ENCODE measurements around the gene PIEZO1.
"Not testable (repeated sequence)": the region's sequence is repeated elsewhere in the genome, so short reads cannot be mapped to it uniquely, and the experiment has no call there.

Gene PIEZO1, protein sequence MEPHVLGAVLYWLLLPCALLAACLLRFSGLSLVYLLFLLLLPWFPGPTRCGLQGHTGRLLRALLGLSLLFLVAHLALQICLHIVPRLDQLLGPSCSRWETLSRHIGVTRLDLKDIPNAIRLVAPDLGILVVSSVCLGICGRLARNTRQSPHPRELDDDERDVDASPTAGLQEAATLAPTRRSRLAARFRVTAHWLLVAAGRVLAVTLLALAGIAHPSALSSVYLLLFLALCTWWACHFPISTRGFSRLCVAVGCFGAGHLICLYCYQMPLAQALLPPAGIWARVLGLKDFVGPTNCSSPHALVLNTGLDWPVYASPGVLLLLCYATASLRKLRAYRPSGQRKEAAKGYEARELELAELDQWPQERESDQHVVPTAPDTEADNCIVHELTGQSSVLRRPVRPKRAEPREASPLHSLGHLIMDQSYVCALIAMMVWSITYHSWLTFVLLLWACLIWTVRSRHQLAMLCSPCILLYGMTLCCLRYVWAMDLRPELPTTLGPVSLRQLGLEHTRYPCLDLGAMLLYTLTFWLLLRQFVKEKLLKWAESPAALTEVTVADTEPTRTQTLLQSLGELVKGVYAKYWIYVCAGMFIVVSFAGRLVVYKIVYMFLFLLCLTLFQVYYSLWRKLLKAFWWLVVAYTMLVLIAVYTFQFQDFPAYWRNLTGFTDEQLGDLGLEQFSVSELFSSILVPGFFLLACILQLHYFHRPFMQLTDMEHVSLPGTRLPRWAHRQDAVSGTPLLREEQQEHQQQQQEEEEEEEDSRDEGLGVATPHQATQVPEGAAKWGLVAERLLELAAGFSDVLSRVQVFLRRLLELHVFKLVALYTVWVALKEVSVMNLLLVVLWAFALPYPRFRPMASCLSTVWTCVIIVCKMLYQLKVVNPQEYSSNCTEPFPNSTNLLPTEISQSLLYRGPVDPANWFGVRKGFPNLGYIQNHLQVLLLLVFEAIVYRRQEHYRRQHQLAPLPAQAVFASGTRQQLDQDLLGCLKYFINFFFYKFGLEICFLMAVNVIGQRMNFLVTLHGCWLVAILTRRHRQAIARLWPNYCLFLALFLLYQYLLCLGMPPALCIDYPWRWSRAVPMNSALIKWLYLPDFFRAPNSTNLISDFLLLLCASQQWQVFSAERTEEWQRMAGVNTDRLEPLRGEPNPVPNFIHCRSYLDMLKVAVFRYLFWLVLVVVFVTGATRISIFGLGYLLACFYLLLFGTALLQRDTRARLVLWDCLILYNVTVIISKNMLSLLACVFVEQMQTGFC (N-terminal part only)

DNA sequence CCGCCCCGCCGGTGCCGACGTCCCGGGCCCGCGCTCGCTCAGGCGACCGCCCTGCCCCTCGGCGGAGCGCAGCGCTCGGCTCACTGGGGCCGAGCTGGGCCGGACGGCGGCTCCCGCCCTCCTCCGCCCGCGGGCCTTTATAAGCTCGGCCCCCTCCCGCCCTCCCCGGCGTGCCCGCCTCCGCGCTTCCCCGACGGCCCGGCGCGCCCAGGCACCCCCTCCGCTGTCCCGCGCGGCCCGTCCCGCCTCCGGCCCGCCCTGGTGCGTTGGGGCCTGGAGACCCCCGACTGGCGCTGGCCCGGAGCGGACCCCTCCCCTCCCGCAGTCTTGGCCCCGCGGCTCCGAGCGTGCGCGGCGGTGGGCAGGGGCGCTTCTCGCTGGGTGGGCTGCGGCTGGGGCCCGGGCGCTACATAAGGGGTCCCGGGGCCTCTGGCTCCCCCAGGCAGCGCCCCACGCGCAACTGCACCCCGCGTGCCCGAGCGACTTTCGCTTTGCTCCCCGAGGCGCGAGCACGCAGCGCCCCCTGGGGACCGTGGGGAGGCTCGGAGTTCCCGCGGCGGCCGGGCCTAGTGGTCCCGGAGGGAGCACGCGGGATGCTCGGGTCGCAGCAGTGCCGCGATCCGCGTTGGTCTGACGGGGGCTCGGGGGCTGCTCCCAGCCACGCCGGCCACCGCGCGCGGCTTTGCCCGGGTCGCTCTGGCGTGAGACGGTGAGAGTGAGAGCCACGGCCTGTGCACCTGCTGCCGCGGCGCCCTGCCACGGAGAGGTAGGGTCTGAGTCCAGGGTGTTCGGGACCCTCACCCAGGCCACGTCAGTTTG is at the start of gene PIEZO1:
Gene PIEZO1 (minus strand): TSS at position 115 of the 819 bp plus-strand sequence. CDS start 256 bp downstream, outside the sequence.
- DNase-seq, result no peak

DNA sequence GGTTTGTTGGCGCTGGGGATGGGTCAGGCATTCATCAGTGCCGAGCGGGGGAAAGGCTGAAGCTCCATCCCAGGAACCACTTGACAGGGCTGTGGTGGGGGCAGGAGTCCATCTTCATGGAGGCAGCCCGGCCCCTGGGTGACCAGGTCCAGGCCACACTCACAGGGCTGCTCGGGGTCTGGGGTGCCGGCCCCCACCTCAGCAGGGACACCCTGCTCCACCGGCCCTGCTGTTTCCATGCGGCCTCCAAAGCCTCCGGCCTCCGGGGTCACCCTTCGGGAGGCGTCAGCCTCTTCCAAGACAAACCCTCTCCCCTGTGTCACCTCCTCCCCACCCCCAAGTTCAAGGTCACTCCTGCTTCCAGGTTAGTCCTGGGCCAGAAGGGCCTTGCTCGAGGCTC is 49.6 kb upstream of the PIEZO1 start:
- no peak for DNase-seq

DNA sequence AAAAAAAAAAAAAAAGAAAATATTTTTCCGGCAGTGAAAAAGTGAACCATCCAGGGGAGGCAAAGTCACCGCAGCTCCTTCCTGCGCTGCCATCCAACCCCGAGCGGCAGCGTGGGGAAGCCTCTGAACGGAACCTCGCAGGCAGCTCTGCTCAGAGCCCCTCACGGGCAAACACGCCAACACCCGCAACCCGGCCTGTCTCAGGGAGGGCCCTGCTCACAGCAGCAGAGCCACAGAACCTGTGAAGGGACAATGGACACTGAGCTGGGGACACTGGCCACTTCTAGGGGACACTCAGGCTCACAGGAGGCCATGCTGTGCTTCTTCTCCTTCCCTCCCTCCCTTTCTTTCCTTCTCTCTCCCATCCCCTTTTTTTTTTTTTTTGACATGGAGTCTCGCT is 48.1 kb upstream of the PIEZO1 start:
- no peak for DNase-seq

DNA sequence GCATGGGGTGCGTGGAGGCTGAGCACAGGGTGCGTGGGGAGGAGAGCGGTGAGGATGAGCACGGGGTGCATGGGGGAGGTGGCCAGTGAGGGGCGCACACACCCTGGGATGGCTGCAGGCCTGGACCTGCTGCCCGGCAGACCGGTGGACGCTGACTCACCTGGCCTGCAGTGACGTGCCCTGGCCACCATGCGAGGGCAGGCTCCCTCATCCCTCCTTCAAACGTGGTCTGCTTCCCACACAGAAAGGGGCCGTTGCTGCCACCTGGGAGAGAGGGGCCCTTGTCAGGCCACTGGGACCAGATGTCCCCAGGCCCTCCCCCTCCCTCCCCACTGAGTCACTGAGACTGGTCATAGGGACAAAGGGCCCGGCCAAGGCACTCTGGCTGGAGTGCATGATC is 46.8 kb upstream of the PIEZO1 start:
- DNase-seq, result no peak

DNA sequence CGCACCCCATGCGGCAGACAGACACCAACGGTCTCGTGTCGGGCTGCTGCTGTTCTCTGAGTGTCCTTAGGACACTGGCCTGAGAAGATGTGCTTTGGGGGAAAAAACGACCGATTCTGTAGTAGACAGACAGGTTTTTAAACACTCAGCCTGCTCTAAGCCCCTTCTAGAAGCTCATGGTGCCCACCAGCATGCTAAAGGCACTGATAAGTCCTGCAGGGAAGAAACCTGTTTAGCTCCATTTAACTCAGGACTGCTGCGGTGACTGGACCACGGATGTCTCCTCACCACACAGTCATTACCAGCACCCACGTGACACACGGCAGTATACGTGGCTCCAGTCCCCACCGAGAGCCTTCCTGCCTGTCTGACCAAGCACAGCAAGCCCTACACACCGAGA is 45.8 kb upstream of the PIEZO1 start:
- no peak for DNase-seq

DNA sequence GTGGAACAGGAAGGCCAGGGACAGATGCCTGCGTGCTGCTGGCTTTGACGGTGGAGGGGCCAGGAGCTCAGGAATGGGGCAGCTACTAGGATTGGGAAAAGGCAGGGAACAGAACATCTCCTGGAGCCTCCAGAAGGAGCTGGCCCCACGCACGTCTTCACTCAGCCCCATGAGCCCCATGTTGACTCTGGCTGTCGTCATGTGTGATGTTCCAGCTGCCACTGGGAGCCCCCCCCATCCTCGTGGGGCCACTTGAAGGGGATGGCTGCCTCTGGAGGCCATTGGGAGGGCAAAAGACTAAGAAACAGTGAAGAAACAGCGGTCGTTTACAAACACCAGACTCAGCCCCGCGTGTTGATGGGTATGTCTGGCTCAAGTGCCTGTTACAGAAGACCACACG is 45.2 kb upstream of the PIEZO1 start:
- no peak for DNase-seq

DNA sequence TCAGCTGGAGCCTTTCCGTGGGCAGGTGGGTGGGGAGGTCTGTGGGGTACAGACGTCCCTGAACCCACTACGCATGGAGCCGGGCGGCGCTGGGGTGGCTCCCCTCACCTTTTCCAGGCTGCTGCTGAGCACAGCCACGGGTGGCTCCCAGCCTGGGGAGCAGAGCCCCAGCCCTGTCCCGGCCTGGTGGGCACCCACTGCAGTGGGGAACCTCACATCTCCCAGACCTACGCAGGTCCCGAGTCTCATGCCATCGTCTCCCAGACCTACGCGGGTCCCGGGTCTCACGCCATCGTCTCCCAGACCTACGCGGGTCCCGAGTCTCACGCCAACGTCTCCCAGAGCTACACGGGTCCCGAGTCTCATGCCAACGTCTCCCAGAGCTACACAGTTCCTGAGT is 43.7 kb upstream of the PIEZO1 start:
- no peak for DNase-seq

DNA sequence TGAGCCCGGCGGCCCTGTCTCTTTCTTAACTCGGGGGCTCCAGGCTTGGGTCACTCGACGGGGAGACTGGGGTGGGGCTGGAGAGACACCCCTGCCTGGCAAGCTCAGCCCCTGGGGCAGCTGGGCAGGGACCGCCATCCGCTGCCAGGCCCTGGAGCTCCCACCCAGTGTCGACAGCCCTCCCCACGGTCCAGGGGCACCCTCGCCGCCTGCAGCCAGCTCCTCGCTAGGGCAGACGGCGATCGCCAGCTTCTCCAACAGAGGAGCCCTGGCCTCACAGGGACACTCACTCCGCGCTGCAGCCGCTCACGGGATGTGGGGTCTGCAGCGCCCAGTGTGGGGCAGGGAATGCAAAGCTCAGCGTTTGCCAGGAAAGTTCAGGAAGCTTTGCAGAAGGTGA is 42.7 kb upstream of the PIEZO1 start:
- no peak for DNase-seq

DNA sequence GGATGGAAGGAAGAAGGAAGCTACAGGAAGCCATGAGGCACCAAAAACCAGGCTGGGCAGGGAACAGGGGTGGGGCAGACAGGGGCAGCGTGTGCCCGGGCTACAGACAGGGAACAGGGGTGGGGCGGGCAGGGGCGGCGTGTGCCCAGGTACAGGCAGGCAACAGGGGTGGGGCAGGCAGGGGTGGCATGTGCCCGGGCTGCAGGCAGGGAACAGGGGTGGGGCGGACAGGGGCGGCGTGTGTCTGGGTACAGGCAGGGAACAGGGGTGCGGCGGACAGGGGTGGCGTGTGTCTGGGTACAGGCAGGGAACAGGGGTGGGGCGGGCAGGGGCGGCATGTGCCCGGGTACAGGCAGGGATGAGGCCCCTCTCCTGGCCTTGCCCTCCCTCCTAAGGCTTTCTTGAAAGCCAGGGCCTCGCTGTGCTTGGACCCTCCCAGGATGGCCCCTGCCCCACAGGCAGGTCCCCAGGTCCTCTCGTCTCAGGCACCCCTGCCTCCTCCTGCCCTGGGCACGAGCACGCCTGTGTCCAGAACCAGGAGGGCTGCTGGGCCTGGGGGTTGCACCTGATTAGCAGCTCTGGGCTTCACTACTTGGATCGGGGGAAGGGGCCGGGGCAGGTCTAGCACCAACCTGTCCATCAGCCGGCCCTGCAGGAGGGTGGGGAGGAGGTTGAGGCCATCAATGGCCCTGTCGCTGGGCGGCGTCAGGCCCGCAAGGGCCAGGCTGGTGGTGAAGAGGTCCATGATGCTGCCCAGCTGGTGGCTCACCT is 41.2 kb upstream of the PIEZO1 start:
- no peak for DNase-seq

DNA sequence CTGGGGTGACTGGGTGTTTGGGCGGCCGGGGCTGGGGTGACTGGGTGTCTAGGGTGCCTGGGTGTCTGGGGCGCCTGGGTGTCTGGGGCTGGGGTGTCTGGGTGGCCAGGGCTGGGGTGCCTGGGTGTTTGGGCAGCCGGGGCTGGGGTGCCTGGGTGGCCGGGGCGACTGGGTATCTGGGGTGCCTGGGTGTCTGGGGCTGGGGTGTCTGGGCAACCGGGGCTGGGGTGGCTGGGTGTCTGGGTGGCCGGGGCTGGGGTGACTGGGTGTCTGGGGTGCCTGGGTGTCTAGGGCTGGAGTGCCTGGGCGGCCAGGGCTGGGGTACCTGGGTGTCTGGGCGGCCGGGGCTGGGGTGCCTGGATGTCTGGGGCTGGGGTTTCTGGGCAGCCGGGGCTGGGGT is 40.1 kb upstream of the PIEZO1 start:
- no peak for DNase-seq

DNA sequence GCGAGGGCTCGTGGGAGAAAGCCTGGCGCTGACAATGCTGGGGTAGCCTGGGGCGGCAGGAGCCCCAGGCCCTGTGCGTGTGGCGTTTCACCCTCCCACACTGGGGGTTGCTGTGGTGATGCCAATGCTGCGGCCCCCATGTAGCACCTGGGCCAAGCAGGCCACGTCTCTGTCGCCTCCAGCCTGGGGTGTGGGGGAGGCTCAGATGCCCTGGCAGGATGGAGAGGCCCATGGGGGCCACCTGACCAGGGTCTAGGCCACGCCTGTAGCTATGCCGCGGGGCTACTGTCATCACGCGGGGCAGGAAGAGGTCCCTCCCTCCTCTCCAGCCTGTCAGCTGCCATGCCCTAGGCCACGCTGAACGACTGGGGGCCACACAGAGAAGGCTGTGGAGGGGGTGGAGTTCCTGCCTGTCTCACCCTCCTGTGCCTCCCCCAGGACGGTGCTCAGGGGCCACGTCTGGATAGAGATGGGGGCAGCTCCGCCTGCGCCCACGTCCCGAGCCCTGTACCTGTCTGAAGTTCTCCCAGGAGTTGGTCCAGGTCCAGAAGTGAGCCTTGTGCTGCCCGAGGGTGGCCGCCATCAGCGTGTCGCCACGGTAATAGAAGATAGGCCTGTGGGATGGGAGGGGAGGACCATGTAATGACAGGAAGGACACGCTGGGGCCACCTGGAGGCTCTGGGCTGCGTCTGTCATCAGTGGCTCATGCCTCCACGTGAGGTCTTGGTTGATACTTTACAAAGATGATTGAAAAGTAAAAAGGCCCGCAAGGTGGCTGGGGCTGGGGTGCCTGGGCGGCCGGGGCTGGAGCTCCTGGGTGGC is 39.4 kb upstream of the PIEZO1 start:
- no peak for DNase-seq

DNA sequence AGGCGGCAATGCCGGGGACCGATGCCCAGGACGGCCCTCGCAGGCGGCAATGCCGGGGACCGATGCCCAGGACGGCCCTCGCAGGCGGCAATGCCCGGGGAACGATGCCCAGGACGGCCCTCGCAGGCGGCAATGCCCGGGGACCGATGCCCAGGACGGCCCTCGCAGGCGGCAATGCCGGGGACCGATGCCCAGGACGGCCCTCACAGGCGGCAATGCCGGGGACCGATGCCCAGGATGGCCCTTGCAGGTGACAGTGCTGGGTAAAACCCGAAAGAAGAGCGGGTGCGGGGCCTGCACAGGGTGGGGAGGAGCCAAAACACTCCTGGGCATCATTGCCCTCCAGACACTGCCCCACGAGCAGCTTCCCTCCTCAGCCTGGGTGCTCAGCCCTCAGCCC is 38.6 kb upstream of the PIEZO1 start:
- DNase-seq, result not testable (repeated sequence)

DNA sequence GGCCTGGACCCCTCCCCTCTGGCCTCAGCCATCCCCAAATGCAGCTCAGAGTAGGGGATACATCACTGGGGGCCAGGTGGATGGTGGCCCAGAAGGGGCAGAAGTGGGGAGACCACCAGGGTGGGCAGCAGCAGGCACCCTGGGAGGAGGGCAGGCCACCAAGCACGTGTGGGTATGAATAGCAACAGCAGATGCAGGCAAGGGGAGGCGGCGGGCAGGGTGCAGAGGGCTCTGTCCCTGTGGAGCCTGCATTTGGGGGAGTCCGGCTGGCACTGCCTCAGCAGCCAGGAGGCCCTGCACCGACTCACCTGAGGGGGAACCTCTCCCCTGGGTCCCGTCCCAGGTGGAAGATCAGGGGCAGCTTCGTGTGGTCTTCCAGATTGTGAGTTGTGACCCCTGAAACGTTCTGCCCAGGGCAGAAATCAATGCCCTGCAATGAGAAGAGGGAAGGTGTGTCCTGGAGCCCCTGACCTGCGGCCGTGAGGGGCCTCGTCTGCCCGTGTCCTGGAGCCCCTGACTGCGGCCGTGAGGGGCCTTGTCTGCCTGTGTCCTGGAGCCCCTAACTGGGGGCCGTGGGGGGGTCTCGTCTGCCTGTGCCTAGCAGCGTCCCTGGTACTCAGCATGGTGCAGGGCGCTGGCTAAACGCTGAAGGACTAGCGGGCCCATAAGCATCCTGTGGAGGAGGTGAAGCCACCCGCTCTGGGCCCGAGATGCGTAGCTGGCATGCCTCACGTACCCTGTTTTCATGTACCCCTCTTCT is 37.4 kb upstream of the PIEZO1 start:
- no peak for DNase-seq

DNA sequence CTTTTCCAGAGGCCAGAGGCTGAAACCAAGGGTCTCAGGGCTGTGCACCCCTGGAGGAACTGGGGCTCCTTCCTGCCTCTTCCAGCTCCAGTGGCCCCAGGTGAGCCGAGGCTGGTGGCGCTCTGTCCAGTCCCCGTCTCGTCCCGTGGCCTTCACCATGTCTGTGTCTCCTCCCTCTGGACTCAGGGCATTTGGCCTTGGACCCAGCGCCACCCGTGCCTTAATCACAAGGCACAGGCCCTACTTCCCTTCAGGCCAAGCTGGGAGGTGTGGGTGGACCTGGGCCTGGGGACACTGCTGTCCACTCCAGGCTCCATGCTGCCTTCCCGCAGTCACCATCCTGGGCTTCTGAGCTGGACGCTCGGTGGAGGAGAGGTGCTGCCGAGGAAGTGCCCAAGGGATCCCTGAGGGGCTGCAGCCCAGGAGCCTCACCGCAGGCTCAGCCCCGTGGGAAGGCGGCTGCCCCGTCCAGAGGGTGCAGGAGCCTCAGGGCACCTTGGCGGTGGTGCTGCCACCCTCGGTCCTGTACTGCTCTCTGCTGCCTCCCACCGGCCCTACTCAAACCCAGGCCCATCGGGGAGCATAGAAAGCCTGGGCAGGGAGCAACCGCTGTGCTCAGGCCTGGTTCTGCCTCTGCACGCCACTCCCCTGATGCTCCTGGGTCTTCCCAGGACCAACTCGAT is 36.3 kb upstream of the PIEZO1 start:
- DNase-seq, result no peak

DNA sequence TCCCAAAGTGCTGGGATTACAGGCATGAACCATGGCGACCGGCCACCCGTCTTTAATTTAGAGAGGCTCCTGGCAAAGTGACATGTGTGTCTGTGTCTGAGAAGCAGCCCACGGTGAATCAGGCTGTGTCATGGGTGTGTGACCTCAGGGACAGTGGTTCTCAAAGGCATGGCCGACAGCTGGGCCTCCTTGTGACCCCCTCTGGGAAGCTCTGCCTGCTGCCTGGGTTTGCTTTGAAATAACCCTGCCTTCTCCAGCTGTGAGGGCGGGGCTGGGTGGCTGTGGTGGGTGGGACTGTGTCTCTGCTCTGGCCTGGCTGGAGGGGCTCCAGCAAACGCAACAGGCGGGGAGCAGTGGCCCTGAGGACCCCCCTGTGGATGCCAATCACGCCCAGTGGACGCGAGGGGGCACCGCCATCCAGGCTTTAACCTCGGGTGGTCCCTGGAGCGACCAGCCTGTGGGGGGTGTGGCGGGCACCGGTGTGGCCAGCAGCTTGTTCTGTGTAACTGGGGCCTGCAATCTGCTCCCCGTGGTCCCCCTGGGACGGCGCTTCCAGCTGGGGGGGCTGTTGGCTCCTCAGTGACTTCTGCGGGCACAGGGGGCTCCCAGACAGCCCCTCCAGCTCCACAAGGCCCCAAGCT is 35.5 kb upstream of the PIEZO1 start:
- no peak for DNase-seq

DNA sequence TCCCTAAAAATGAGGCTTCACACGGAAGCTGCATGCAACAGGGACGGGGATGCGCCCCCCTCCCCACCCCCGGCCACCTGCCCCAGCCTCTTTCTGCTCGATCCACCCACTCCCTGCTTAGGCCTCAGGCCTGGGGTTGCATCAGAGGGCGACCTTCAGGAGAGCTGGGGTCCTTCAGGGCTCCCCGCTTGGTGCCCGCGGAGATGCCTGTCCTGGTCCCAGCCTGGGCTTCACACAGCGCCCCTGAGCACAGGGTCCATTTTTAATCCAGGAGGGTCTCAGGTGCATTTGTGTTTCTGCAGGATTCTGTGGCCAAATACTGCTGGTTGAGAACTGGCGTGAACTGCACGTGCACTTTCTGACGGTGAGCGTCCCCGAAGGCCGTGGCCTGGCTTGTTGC is 34.1 kb upstream of the PIEZO1 start:
- DNase-seq, result no peak

DNA sequence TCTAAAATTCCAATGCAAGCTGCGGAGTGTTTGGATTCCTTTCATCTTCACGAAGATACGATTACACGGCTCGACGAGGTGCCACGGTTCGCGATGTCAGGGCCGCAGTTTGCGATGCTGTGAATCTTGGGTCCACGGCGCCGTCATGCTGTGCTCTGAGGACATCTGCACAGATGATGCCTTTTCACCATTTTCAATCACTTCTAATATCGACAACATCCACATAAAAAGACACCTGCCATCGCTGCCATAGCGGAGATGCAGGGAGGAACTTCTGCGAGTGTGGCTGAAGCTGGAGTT is 33.5 kb upstream of the PIEZO1 start:
- no peak for DNase-seq

DNA sequence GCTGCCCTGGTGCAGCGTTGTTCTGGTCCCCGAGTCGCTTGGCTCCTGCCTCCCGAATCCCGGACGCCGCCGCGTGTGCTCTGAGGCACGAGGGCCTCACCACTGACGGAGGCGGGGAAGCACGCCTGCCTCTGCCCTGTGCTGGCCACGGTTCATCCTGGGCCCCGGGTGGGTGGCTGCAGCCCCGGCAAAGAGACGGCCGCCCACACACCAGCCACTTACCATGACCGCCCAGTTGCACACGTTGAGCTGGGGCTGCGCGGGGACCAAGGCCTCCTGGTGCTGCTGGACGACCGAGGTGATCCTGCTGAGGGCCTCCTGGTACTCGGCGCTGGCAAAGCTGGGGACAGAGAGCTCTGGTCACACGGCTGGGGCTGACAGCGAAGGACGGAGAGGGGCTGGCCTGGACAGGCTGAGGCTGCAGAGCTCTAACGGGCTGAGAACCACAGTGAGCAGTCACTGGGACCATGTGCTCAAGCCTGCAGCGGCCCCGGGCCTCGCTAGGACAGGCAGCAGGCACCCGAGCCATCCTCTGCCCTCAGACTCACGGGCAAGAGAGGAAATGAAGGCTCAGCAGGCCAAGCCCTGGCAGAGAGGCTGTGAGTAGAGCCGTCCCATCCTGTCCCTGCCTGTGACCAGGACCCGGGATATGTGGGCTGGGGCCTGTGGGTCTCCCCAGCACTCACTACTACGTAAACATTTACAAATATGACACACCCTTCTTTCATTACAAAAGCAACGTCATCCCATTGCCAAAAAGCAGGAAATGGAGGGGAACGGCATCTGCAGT is 33.0 kb upstream of the PIEZO1 start:
- no peak for DNase-seq

All from NCI-H2081 treated with DMSO at 0.1 percent for 48 hours (cell line).